Astrocyte (in vitro differentiated cells and primary cell): Measurements from ENCODE around the gene TMEM234. TPM values are rescaled to one million over a fixed set of nuclear protein-coding genes. Genes with fewer than 3 reads are reported as not detected.

Experiments
- DNase-seq: peaks from one replicate; pipeline ENCODE4 v3.0.0-alpha.2; 2010; ENCODE audit warnings: low read depth
- FAIRE-seq: peaks from 2 replicates; lab custom pipeline; 2011; peaks lifted over from hg19 to GRCh38; lab: Jason Lieb, UNC
- H2AFZ ChIP-seq: 2 replicates; pipeline ENCODE4 v1.6.0; 2012; ENCODE audit warnings: low read depth, low read length, inconsistent platforms
- H3K27ac ChIP-seq: 2 replicates; pipeline ENCODE4 v1.5.1; 2011; ENCODE audit warnings: low read depth, low read length, inconsistent platforms
- H3K27me3 ChIP-seq: 2 replicates; pipeline ENCODE4 v1.6.0; 2011; ENCODE audit warnings: low read length, inconsistent platforms; ENCODE audit not compliant: insufficient read depth
- H3K36me3 ChIP-seq: 2 replicates; pipeline ENCODE4 v1.5.1; 2011; ENCODE audit warnings: low read length, inconsistent platforms; ENCODE audit not compliant: insufficient read depth
- H3K4me1 ChIP-seq: 2 replicates; pipeline ENCODE4 v1.5.1; 2011; ENCODE audit warnings: low read length, inconsistent platforms; ENCODE audit not compliant: insufficient read depth
- H3K4me2 ChIP-seq: 2 replicates; pipeline ENCODE4 v1.6.0; 2012; ENCODE audit warnings: low read length, inconsistent platforms
- H3K4me3 ChIP-seq: 2 replicates; pipeline ENCODE4 v1.5.1; 2011; ENCODE audit warnings: low read depth, mild to moderate bottlenecking, low read length, inconsistent platforms; ENCODE audit not compliant: insufficient read depth
- H3K79me2 ChIP-seq: 2 replicates; pipeline ENCODE4 v1.6.0; 2012; ENCODE audit warnings: mild to moderate bottlenecking, low read length, inconsistent platforms; ENCODE audit not compliant: insufficient read depth
- H3K9ac ChIP-seq: 2 replicates; pipeline ENCODE4 v1.6.0; 2012; ENCODE audit warnings: mild to moderate bottlenecking, low read length, inconsistent platforms
- H3K9me3 ChIP-seq: 2 replicates; pipeline ENCODE4 v1.5.1; 2012; ENCODE audit warnings: low read depth, mild to moderate bottlenecking, low read length, inconsistent platforms; ENCODE audit not compliant: insufficient read depth
- H4K20me1 ChIP-seq: 2 replicates; pipeline ENCODE4 v1.6.0; 2012; ENCODE audit warnings: low read length, inconsistent platforms; ENCODE audit not compliant: insufficient read depth
- H3K27ac Mint-ChIP-seq: one replicate; pipeline ENCODE4 v1.8.0; 2021; ENCODE audit warnings: mild to moderate bottlenecking, mixed read lengths; ENCODE audit not compliant: unreplicated experiment
- H3K27me3 Mint-ChIP-seq: one replicate; pipeline ENCODE4 v1.8.0; 2021; ENCODE audit warnings: low read depth, mixed read lengths; ENCODE audit not compliant: unreplicated experiment
- H3K36me3 Mint-ChIP-seq: one replicate; pipeline ENCODE4 v1.8.0; 2021; ENCODE audit warnings: low read depth, mixed read lengths; ENCODE audit not compliant: unreplicated experiment
- H3K4me1 Mint-ChIP-seq: one replicate; pipeline ENCODE4 v1.8.0; 2021; ENCODE audit warnings: low read depth, mixed read lengths; ENCODE audit not compliant: unreplicated experiment
- H3K4me3 Mint-ChIP-seq: one replicate; pipeline ENCODE4 v1.8.0; 2021; ENCODE audit warnings: mild to moderate bottlenecking, moderate library complexity, mixed read lengths; ENCODE audit not compliant: unreplicated experiment
- H3K9me3 Mint-ChIP-seq: one replicate; pipeline ENCODE4 v1.8.0; 2021; ENCODE audit warnings: mild to moderate bottlenecking, mixed read lengths; ENCODE audit not compliant: unreplicated experiment
- CTCF ChIP-seq: IDR thresholded peaks from 2 replicates; pipeline ENCODE4 v1.5.1; 2011; ENCODE audit warnings: low read depth, mild to moderate bottlenecking, inconsistent platforms, low read length, moderate library complexity; ENCODE audit not compliant: insufficient read depth
- EZH2 ChIP-seq: IDR thresholded peaks from 2 replicates; pipeline ENCODE4 v1.6.1; 2012; ENCODE audit warnings: mild to moderate bottlenecking, low read length, inconsistent platforms; ENCODE audit not compliant: insufficient read depth
- total RNA-seq: library from RNA; stranded (reverse); gene quantifications from 2 replicates; pipeline ENCODE4 v1.2.1, GENCODE V29; 2021

TMEM234 gene
- total RNA-seq, 1 donor from 2014 or later: 17.3 TPM

GRCh38 chr1:32239790-32240139 lies 17.6 kb upstream of the TMEM234 start:
- H3K9me3 ChIP-seq: no peaks in the 10 kb centered on the region
- H2AFZ ChIP-seq: peak overlapping the region; percentile 91
- no peaks in the 10 kb centered on the region for H4K20me1 ChIP-seq
- H3K4me3 ChIP-seq: peak overlapping the region; percentile 56
- Mint-ChIP-seq H3K36me3 (peaks cover 2% of the 10 kb centered on the region), H3K27ac (no peak overlapping the region), H3K27me3 (no peaks in the 10 kb centered on the region), H3K4me1 (peaks cover 7% of the 10 kb centered on the region), H3K4me3 (peak overlapping the region; percentile 90), H3K9me3 (no peaks in the 10 kb centered on the region)
- TF ChIP-seq EZH2: no peak
- no peak for TF ChIP-seq CTCF
- H3K36me3 ChIP-seq: no peaks in the 10 kb centered on the region
- H3K4me1 ChIP-seq: peaks cover 28% of the 10 kb centered on the region
- FAIRE-seq (no peak), DNase-seq (no peak)
- H3K4me2 ChIP-seq: peak overlapping the region; percentile 87
- H3K79me2 ChIP-seq: no peaks in the 10 kb centered on the region
- no peaks in the 10 kb centered on the region for H3K27me3 ChIP-seq
- H3K9ac ChIP-seq: peak overlapping the region; percentile 76
- H3K27ac ChIP-seq: no peak overlapping the region

- Histone ChIP-seq H4K20me1 (no peaks in the 10 kb centered on the region), H2AFZ (no peak overlapping the region), H3K4me2 (no peak overlapping the region), H3K4me1 (peaks cover 28% of the 10 kb centered on the region), H3K9ac (no peak overlapping the region), H3K4me3 (no peak overlapping the region), H3K36me3 (no peaks in the 10 kb centered on the region), H3K27me3 (no peaks in the 10 kb centered on the region), H3K79me2 (no peaks in the 10 kb centered on the region), H3K27ac (no peak overlapping the region), H3K9me3 (no peaks in the 10 kb centered on the region)
- Mint-ChIP-seq H3K27ac (peak overlapping the region; percentile 24), H3K9me3 (no peaks in the 10 kb centered on the region), H3K36me3 (peaks cover 2% of the 10 kb centered on the region), H3K4me3 (peak overlapping the region; percentile 67), H3K27me3 (no peaks in the 10 kb centered on the region), H3K4me1 (peaks cover 7% of the 10 kb centered on the region)
- DNase-seq: no peak
- FAIRE-seq: no peak
- TF ChIP-seq EZH2 (no peak), CTCF (no peak)
Observed at GRCh38 chr1:32239337-32239736, 17.2 kb upstream of the TMEM234 start.

- Mint-ChIP-seq H3K4me1 (peaks cover 7% of the 10 kb centered on the region), H3K27ac (no peak overlapping the region), H3K36me3 (peaks cover 8% of the 10 kb centered on the region), H3K9me3 (no peaks in the 10 kb centered on the region), H3K27me3 (no peaks in the 10 kb centered on the region), H3K4me3 (no peak overlapping the region)
- Histone ChIP-seq H3K27me3 (no peaks in the 10 kb centered on the region), H3K9ac (peak overlapping the region; percentile 70), H3K9me3 (no peaks in the 10 kb centered on the region), H3K4me1 (peaks cover 12% of the 10 kb centered on the region), H2AFZ (no peak overlapping the region), H3K27ac (peak overlapping the region; percentile 91), H3K79me2 (no peaks in the 10 kb centered on the region), H4K20me1 (no peaks in the 10 kb centered on the region), H3K36me3 (peaks cover 11% of the 10 kb centered on the region), H3K4me3 (no peak overlapping the region), H3K4me2 (no peak overlapping the region)
- DNase-seq (no peak), FAIRE-seq (no peak)
- no peak for TF ChIP-seq EZH2
- no peak for TF ChIP-seq CTCF
Observed at GRCh38 chr1:32234792-32235191, 12.6 kb upstream of the TMEM234 start.
